Inflammatory macrophage treated with lipopolysaccharide for 4 hours (primary cell): ENCODE results near the gene SINHCAF.
"Not testable (repeated sequence)": the region's sequence is repeated elsewhere in the genome, so short reads cannot be mapped to it uniquely, and the experiment has no call there.

Experiments used
- DNase-seq: peaks from one replicate; pipeline ENCODE4 v3.0.0-alpha.2; 2020

The SINHCAF gene

DNA sequence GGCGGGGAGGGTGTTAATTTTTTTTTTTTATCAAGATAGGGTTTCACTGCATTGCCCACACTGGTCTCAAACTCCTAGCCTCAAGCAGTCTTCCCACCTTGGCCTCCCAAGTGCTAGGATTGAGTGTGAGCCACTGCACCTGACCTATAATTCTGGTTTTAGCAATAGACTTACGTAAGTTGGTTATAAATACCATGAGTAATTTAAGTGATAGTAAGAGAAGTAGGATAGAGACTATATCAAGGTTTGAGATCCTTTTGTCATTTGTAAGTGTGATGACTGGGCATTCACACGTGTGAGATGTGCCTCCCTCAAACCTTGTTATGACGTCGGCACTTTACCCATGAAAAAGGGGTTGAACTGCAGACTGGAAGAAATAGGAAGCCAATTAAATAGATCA, 22.5 kb downstream of the SINHCAF start:
- DNase-seq: no peak

- DNase-seq: no peak
Measured at GRCh38 chr12:31301311-31301710, 24.6 kb downstream of the SINHCAF start.

DNA sequence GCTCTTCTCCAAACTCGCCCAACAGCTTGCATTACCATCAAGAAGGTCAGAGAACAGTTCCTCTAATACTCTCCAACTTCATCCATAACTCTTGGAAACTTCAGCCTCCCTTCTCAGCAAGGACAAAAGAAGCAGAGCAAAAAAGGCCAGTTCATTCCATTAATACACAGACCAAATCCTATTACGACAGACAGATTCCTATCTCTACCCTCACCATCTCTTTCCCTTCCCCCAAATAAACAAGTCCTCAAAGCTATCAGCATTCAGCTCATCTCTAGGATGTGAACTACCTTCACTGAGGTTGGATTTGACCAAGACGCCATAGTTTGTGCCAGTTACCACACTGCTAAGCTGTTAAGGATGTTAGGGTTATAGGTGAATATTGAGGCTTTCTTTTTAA, 25.2 kb downstream of the SINHCAF start:
- DNase-seq: no peak

DNA sequence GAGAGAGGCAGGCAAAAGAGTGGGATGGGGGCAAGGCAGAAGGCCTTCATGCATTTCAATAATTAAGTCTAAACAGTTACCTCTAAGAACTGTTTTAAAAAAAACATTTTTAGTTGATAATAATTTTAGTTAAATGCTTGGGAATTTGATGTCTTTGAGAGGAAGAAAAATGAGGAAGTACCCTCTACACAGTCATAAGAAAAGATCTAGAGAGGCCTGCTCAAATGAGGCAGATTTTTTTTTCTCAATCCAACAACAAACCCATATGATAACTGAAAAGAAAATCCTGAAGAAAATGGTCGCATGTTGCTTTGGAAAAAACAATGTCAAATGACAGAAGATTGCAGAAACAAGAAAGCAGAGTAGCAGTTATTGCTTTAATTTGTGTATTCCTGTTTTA, 25.6 kb downstream of the SINHCAF start:
- DNase-seq: peak; percentile 49

DNA sequence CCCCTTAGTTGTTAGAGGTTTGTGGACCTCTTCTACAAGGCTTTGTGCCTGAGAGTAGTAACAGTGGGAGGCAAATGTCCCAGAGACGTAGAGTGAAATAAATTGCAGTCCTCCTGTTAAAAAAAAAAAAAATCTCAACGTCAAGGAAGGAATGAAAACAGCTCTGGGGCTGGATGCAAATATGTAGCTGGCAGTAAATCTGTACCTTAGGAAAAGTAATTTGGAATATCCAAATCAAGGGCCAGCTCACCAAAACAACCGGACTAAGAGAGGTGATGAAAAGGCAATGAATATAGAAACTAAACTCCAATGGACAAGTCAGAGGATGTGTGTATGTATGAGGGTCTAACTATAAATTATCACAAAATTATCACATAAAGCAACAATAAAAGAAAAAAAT, 27.0 kb downstream of the SINHCAF start:
- no peak for DNase-seq

- DNase-seq: peak; percentile 84
Measured at GRCh38 chr12:31298515-31298910, 27.4 kb downstream of the SINHCAF start.

DNA sequence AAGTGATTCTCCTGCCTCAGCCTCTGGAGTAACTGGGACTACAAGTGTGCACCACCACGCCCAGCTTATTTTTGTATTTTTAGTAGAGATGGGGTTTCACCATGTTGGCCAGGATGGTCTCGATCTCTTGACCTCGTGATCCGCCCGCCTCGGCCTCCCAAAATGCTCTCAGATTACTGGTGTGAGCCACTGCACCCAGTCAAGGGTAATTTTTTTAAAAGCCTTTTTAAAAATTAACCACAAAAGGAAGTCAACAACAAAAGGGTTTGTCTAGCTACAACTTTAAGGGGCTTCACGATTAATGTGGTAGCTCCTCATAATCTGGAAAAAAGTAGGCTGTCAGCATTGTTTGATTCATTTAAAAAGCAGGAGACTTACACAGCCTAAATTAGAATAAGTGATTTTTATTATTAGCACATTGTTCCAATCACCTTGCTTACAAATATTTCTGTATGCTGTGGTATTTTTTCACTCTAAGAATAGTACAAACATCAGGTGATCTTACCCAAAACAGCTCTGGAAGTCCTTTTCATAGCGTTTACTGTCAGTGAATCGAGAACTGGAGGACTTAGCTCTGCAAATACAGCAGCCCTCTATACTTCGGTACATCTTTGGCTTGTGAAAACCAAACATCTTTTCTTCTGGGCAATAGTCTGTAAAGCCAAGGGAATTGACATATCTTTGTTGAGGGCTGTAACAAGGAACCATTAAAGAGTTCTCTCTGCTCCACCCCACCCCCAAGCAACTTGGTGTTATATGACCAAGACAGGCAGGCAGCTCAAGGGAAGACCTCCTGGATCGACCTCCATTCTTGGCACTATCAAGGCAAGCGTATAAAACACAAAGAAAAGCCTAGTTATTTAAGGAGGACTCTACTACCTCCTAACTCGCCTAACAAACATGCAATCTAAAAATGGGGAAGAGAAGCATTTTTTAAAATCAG, 28.1 kb downstream of the SINHCAF start:
- no peak for DNase-seq

GRCh38 chr12:31289441-31289840, 36.5 kb downstream of the SINHCAF start:
- no peak for DNase-seq

DNA sequence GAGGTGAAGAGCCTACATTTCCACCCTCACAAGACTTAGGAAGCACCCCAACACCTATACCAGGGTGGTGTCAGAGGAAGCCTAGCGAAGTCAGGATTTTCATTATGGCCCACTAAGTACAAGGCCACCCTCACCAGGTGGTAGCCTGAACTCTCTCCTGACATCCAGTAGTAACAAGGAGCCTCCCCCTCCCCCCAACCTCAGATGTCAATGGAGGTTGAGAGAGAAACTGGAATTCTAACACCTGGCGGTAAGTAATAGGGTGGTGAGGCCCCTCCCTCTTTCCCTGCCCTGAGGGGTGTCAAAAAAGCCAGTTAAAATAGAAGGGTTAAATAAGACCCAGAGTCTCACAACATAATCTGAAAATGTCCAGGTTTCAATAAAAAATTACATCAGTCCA, 37.6 kb downstream of the SINHCAF start:
- DNase-seq: no peak

DNA sequence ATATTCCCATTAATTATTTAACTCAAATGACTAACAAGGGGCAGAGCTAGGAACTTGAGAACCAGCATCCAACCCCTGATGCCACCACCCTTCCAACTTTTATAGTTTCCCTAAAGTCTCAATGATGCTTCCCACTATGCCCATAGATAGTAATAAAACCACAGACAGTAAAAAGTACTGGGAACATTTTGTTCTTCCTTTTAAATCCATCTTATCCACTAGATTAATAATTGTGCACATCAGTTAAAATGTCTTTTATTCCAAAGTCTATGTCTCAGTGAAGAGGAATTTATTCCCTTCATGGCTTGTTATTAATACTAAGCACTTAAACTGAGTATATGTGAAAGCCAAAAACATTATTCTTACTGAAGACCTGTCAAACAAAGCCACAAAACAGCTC, 45.8 kb downstream of the SINHCAF start:
- no peak for DNase-seq

GRCh38 chr12:31279390-31279924, 46.5 kb downstream of the SINHCAF start:
- DNase-seq: no peak

DNA sequence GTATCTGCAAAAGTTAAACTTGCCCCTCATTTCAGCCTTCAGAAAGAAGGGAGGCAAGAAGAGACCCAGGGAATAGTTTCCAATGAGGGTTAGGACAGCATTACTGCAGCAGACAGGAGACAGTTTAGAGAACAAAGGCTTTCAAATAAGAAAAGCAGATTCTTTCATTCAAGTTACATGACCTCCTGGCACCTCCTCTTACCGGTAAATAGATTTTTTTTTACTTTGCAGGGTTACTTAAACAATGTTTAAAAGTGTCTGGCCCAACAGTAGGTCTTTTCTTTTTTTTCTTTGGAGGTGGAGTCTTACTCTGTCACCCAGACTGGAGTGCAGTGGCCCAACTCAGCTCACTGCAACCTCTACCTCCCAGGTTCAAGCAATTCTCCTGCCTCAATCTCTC, 47.1 kb downstream of the SINHCAF start:
- DNase-seq: no peak

DNA sequence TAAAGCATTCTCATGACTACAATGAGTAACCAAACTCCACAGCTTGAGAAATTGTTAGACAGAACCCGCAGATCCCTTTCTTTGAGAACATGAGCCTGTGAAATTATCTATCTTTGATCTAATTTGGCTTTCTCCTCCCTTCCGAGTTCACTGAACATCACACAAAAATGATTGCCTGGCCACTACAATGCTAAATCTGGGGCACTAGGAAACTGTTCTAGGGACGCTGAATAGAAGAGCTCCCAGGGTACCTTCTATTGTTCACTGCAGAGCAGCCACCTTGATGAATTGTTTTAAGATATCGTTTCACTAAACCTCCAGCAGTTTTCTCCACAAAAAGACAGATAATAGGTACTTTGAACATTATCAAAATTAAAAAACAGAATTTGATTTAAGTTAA, 47.5 kb downstream of the SINHCAF start:
- no peak for DNase-seq

- DNase-seq: no peak
Measured at GRCh38 chr12:31277081-31277480, 48.9 kb downstream of the SINHCAF start.

- DNase-seq: no peak
Measured at GRCh38 chr12:31275491-31275890, 50.5 kb downstream of the SINHCAF start.

GRCh38 chr12:31274520-31275300, 51.2 kb downstream of the SINHCAF start:
- DNase-seq: no peak

- DNase-seq: not testable (repeated sequence)
Measured at GRCh38 chr12:31273794-31274193, 52.2 kb downstream of the SINHCAF start.

GRCh38 chr12:31272607-31273225, 53.2 kb downstream of the SINHCAF start:
- no peak for DNase-seq

DNA sequence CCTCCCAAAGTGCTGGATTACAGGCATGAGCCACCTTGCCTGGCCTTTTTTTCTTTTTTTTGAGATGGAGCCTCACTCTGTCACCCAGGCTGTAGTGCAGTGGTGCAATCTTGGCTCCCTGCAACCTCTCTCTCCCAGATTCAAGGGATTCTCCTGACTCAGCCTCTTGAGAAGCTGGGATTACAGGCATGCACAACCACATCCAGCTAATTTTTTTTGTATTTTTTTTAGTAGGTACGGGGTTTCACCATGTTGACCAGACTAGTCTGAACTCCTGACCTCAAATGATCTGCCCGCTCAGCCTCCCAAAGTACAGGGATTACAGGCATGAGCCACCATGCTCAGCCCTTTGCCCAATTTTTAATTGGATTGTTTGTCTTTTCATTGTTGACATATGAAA, 58.0 kb downstream of the SINHCAF start:
- no peak for DNase-seq

DNA sequence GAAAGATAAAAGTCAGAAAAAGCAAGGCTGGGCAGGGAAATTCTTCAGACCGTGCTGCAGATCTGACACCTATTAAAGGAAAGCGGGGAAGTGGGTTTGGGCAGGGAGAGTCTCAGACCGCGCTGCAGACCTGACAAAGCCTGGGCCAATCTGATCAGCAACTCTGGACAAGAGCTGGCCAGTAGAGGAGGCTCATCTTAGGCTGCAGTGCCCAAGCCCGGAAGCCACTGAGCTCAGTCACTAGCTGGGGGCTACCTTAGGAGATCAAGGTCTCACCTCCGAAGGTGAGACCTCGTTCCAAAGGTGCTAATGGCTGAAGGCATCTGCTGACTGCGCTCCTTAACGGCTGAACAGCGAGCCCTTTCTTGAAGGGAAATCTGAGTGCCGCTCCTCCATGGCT, 60.2 kb downstream of the SINHCAF start:
- DNase-seq: no peak

DNA sequence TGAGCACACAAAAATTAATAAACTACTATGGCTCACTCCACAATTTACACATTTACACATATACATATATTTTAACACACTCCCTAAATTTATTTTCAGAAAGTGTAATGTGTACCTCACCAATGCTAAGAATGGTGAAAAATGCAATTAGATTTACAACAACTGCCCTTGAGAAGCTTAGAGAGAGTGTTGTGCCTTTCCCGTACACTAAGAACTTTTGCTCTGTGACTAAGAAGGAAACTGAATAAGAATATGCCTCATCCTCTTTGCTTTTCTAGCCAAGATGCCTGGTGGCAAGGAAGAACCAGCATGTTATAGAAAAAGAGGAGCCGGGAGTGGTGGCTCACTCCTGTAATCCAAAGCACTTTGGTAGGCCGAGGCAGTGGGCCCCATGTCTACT, 62.3 kb downstream of the SINHCAF start:
- no peak for DNase-seq

DNA sequence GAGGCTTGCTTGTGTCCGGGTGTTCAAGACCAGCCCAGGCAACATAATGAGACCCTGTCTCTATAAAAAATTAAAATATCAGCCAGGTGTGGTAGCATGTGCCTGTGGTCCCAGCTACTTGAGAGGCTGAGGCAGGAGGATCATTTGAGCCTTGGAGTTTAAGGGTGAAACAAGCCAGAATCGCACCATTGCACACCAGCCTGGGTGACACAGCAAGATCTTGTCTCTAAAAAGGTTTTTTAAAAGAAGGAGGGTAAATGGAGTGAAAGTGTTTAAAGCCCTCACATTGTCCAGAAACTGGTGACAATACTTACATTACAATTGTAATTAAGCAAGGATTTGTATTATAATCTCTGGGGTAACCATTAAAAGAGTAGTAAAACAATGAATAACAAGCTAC, 64.2 kb downstream of the SINHCAF start:
- no peak for DNase-seq

DNA sequence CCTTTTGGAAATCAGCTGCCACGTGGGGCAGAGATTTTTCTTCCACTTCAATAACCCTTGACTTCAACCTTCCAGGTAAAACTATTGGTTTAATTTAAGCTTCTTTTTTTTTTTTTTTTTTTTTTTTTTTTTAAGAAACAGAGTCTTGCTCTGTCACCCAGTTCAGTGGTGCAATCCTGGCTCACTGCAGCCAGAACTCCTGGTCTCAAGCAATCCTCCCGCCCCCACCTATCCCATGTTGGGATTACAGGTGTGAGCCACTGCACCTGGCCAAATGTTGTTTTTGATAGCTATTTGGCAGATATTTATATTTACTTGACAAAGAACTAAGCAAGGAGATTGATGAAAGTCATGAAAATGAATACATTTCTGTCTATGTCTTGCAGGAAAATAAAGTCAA, 65.1 kb downstream of the SINHCAF start:
- no peak for DNase-seq
